Ovary (tissue), 3 donors: ENCODE results near the gene VASP.

Experiments
- POLR2A ChIP-seq: fragments of 450-650 bp; IDR thresholded peaks from one replicate; pipeline ENCODE4 v1.6.1; 2017; ENCODE audit warnings: antibody characterized with exemption, mild to moderate bottlenecking, moderate library complexity
- TF ChIP-seq, protein P1 (sequence below), 3 donors: fragments of 450-650 bp in 2 of 3; fragments of 200-600 bp in 1 of 3; IDR thresholded peaks; one replicate each; pipeline versions ENCODE4 v1.5.1 to v1.8.0; 2016 to 2022; ENCODE audit warnings: antibody characterized with exemption in 3 of 3, mild to moderate bottlenecking in 1 of 3
- donor health status: DM: no; HTN: no; CAD: no.

- no peak for TF ChIP-seq POLR2A
- TF ChIP-seq, protein P1, sequence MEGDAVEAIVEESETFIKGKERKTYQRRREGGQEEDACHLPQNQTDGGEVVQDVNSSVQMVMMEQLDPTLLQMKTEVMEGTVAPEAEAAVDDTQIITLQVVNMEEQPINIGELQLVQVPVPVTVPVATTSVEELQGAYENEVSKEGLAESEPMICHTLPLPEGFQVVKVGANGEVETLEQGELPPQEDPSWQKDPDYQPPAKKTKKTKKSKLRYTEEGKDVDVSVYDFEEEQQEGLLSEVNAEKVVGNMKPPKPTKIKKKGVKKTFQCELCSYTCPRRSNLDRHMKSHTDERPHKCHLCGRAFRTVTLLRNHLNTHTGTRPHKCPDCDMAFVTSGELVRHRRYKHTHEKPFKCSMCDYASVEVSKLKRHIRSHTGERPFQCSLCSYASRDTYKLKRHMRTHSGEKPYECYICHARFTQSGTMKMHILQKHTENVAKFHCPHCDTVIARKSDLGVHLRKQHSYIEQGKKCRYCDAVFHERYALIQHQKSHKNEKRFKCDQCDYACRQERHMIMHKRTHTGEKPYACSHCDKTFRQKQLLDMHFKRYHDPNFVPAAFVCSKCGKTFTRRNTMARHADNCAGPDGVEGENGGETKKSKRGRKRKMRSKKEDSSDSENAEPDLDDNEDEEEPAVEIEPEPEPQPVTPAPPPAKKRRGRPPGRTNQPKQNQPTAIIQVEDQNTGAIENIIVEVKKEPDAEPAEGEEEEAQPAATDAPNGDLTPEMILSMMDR (IDR thresholded peaks at IDR 0.05), result no peak
Observed at GRCh38 chr19:45556835-45557234, 49.6 kb downstream of the VASP start.
